A673 (cell line): ENCODE measurements around the gene TLCD3B. TPM values are rescaled to one million over a fixed set of nuclear protein-coding genes. Genes with fewer than 3 reads are reported as not detected.

ENCODE experiments used
- BruUV-seq: library from RNA; stranded (reverse); fragments of 400-500 nt; replicated peaks from 2 replicates; lab custom pipeline; 2021; lab: Mats Ljungman, UMichigan
- CTCF ChIA-PET: fragments of 300-600 bp; sonication (Branson Sonifier 250); formaldehyde crosslinking; loops from one replicate; lab custom pipeline; 2022; ENCODE audit warnings: antibody characterized with exemption; lab: Charles Lee
- POLR2A ChIA-PET: fragments of 300-600 bp; sonication (Branson Sonifier 250); formaldehyde crosslinking; loops from one replicate; lab custom pipeline; 2022; ENCODE audit warnings: antibody characterized with exemption; ENCODE audit not compliant: low non-redundant PET; lab: Charles Lee
- DNase-seq: peaks from one replicate; pipeline ENCODE4 v3.0.0-alpha.2; 2015; ENCODE audit warnings: low spot score
- H3K27ac ChIP-seq: fragments of 200-600 bp; sonication (generic); 2 replicates; pipeline ENCODE4 v1.5.1; 2016; ENCODE audit warnings: mixed run types, low read depth, mild to moderate bottlenecking, mixed read lengths, antibody characterized with exemption, low read length; ENCODE audit not compliant: poor library complexity, severe bottlenecking
- H3K27me3 ChIP-seq: fragments of 200-600 bp; sonication (generic); replicated peaks from 2 replicates; pipeline ENCODE4 v1.6.1; 2017; ENCODE audit warnings: mixed run types, low read depth, mild to moderate bottlenecking, mixed read lengths, antibody characterized with exemption, low read length; ENCODE audit not compliant: insufficient read depth, poor library complexity
- H3K36me3 ChIP-seq: fragments of 200-600 bp; sonication (generic); 2 replicates; pipeline ENCODE4 v1.6.1; 2016; ENCODE audit warnings: mixed run types, mild to moderate bottlenecking, mixed read lengths, antibody characterized with exemption, low read length; ENCODE audit not compliant: insufficient read depth, poor library complexity, severe bottlenecking
- H3K4me1 ChIP-seq: fragments of 200-600 bp; sonication (generic); 2 replicates; pipeline ENCODE4 v1.6.1; 2017; ENCODE audit warnings: mixed run types, mild to moderate bottlenecking, mixed read lengths, antibody characterized with exemption, low read length; ENCODE audit not compliant: insufficient read depth, poor library complexity, severe bottlenecking
- H3K4me3 ChIP-seq: fragments of 200-600 bp; sonication (generic); 2 replicates; pipeline ENCODE4 v1.5.1; 2016; ENCODE audit warnings: low read depth, mixed run types, mild to moderate bottlenecking, mixed read lengths, low read length; ENCODE audit not compliant: poor library complexity, severe bottlenecking
- H3K9me3 ChIP-seq: fragments of 200-600 bp; sonication (generic); 2 replicates; pipeline ENCODE4 v1.6.1; 2016; ENCODE audit warnings: mixed run types, low read depth, mild to moderate bottlenecking, mixed read lengths, antibody characterized with exemption, low read length; ENCODE audit not compliant: poor library complexity, severe bottlenecking
- CTCF ChIP-seq: fragments of 300-800, 200-600 bp; sonication (generic); conservative IDR thresholded peaks from 2 replicates; pipeline ENCODE4 v1.5.1; 2017; ENCODE audit warnings: low read depth, mild to moderate bottlenecking, antibody characterized with exemption, low read length, moderate library complexity, mixed read lengths
- EZH2 ChIP-seq: fragments of 200-600 bp; sonication (generic); IDR thresholded peaks from 2 replicates; pipeline ENCODE4 v1.6.1; 2017; ENCODE audit warnings: borderline replicate concordance, low read depth, mild to moderate bottlenecking, mixed read lengths, antibody characterized with exemption, low read length; ENCODE audit not compliant: poor library complexity, severe bottlenecking
- intact Hi-C: fragments of 100-400 bp; cut with micrococcal nuclease; formaldehyde crosslinking; loops from one replicate; pipeline ENCODE4 v1.10.0; 2022; ENCODE audit not compliant: unreplicated experiment
- total RNA-seq: library from RNA; stranded (reverse); gene quantifications from 2 replicates; pipeline ENCODE4 v1.2.3, GENCODE V29; 2021

The TLCD3B gene
- total RNA-seq, 1 experiment from 2014 or later, result 1.9 TPM

GRCh38 chr16:29983420-29984136 is 47.5 kb downstream of the TLCD3B start:
- POLR2A ChIA-PET, result no interaction called here
- no peaks in the 10 kb centered on the region for H3K27me3 ChIP-seq
- H3K4me3 ChIP-seq, result no peak overlapping the region
- intact Hi-C loops, result no loop called here
- CTCF ChIA-PET, result no interaction called here
- no peaks in the 10 kb centered on the region for H3K9me3 ChIP-seq
- no TSS peak for BruUV-seq
- DNase-seq, result no peak
- peaks cover 99% of the 10 kb centered on the region for H3K36me3 ChIP-seq
- H3K27ac ChIP-seq, result no peak overlapping the region
- no peak for TF ChIP-seq CTCF
- TF ChIP-seq EZH2, result no peak
- no peaks in the 10 kb centered on the region for H3K4me1 ChIP-seq

GRCh38 chr16:29982560-29983419 is 48.3 kb downstream of the TLCD3B start:
- ChIA-PET CTCF (no interaction called here), POLR2A (no interaction called here)
- no peak for DNase-seq
- no TSS peak for BruUV-seq
- no peaks in the 10 kb centered on the region for H3K4me1 ChIP-seq
- no peaks in the 10 kb centered on the region for H3K27me3 ChIP-seq
- H3K36me3 ChIP-seq, result peaks cover 99% of the 10 kb centered on the region
- H3K9me3 ChIP-seq, result no peaks in the 10 kb centered on the region
- intact Hi-C loops, result no loop called here
- no peak overlapping the region for H3K4me3 ChIP-seq
- H3K27ac ChIP-seq, result no peak overlapping the region
- no peak for TF ChIP-seq CTCF
- TF ChIP-seq EZH2, result no peak

- no TSS peak for BruUV-seq
- CTCF ChIA-PET, result no interaction called here
- Histone ChIP-seq H3K27me3 (no peaks in the 10 kb centered on the region), H3K9me3 (no peaks in the 10 kb centered on the region), H3K4me1 (peaks cover 16% of the 10 kb centered on the region), H3K27ac (no peak overlapping the region), H3K36me3 (peaks cover 64% of the 10 kb centered on the region), H3K4me3 (no peak overlapping the region)
- intact Hi-C loops, result no loop called here
- no peak for DNase-seq
- no peak for TF ChIP-seq EZH2
- TF ChIP-seq CTCF, result no peak
- POLR2A ChIA-PET, result no interaction called here
These were observed 52.4 kb downstream of the TLCD3B start for GRCh38 chr16:29978564-29979270.
